NCI-H526 (cell line): Measurements from ENCODE around the gene PLXDC1.

Experiments used
- DNase-seq, 2 experiments: peaks; one replicate each; lab custom pipeline; 2025; lab: John Stamatoyannopoulos, UW

PLXDC1 gene

GRCh38 chr17:39096508-39097149 is 54.8 kb downstream of the PLXDC1 start:
- no peak for DNase-seq

GRCh38 chr17:39095309-39095686 is 56.1 kb downstream of the PLXDC1 start:
- DNase-seq, result no peak

DNA sequence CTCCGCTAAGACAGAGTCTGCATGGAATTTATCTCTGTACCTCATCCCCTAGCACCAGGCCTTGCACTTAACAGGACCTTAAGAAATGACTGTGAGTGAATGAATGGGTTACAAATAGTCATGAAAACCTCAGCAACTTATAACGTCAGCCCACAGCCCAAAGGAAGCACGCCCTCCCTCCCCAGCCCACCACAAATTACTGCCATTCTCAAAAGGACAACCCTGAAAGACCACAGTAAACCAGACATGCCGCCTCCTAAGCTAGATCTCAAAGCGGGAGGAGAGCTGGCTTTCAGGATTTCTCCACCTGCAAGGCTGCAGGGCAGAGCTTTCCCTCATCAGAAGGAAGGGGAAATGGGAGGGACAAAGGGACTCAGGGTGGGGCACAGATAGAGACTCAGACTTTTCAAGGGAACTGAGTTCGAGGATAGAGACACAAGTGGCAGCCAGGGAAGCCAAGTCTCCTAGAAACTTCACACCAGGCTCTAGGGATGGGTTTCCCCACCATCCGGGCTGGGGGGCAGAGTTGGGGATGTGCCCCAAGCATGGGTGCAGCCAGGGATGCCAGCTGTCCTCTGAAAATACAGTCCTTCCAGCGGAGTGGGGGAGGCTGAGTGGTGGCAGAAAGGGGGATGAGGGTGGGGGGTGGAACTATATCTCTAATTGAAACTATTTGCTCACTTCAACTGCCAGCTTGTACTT is 56.7 kb downstream of the PLXDC1 start:
- no peak for DNase-seq

DNA sequence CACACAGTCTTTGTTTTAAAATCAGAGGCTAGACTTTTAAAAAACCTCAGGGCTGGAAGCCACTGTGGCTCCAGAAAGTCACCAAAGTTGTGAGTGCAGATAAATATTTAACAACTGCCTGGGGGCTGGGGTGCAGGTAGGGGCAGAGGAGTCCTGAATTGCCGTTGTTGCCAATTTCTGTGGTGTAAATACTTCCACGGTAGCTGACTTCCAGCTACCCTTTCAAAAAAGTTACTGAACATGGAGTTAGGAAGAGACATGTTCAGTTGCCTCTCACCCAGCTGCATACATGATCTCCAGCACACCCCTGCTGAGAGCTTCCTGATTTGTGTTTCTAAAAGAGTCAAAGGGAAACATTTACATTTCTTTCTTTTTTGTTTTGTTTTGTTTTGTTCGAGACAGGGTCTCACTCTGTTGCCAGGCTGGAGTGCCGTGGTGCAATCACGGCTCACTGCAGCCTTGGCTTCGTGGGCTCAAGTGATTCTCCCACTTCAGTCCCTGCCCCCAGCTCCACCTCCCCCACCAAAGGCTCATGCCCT is 58.7 kb downstream of the PLXDC1 start:
- DNase-seq, result no peak

- DNase-seq, result no peak
Measured at GRCh38 chr17:39090908-39091665, 60.4 kb downstream of the PLXDC1 start.

DNA sequence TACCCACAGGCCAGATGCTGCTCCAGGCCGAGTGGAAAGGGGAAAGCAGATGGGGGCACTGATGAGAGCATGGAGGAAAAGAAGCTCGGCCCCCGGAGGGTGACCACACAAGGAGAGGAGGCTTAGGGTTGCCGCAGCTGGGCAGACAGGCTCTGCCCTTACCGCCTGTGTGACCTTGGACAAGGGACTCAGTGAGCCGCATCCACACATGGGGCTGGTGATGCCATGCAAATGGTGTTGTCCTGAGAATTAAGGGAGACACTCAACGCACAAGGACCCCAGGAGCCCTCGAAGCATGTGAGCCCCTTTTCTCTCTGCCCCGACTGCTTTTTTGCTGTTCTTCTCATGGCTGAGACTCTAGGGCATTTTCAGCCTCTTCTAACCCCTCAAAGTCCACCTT is 61.0 kb downstream of the PLXDC1 start:
- no peak for DNase-seq

DNA sequence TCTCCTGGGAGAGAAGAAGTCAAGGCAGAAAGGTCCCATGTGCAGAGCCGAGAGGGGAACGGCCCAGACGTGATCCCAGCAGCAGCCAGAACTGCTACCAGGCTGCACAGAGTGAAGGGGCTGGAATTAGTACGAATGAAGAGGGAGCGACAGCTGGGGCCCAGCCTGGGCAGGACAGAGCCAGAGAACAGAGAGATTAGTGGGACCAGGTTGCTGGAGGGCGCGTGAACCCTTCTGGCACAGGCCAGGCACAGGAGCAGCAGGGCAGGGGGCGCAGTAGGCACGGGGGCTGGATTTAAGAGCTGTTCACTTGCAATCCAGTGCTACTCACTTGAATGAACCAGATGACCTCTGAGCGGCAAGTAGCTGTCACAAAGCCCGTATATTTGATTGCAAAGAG is 66.9 kb downstream of the PLXDC1 start:
- DNase-seq, result no peak

DNA sequence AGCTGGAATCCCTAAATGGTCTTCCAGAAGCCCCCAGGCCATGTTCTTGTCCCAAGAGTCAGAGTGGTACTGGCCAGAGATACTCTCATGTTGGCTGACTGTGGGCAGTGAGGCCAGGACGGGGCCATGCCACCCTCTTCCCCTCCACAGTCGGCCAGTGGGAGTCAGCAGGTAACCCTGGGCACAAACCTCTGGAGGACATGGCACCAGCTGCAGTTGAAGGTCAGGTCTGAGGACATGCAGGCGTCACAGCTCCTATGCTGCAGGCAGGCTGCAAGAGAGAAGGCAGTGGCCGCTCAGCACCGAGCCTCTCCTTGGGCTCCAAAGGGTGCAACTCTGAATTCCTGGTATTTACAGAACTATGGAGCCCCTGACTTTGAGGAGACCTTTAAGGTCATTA is 68.2 kb downstream of the PLXDC1 start:
- DNase-seq, result no peak

- DNase-seq, result no peak
Measured at GRCh38 chr17:39082482-39082881, 69.0 kb downstream of the PLXDC1 start.

DNA sequence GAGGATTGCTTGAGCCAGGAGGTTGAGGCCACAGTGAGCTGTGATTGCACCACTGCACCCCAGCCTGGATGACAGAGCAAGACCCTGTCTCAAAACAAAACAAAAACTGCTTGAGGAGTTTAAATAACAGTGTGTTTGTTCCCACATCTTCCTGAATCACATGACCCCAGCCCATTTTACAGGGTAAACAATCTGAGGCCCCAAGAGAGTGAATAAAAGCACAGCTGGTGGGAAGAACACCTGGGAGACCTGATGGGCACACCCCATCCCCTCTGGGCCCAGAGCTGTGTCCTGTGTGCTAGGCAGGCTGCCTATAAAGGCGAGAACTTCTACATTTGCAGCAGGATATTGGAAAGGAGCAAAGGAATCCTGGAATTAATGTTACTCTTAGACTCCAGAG is 69.6 kb downstream of the PLXDC1 start:
- no peak for DNase-seq

GRCh38 chr17:39080421-39081078 is 70.9 kb downstream of the PLXDC1 start:
- DNase-seq, result no peak

DNA sequence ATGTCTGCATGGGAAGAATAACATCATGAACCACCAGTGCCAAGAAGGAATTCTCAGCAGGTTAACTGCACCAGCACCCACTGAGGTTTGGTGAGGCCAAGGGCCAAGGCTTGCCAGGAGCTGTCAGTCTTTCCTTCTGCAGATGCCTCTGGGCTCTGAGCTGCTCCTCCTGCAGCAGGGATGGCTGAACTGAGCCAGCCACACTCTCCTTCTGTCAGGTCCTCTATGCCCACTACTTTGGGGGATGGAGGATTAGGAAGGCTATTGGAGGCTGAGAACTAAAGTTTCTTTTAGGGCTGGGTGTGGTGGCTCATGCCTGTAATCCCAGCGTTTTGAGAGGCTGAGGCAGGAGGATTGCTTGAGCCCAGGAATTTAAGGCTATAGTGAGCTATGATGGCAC is 71.6 kb downstream of the PLXDC1 start:
- no peak for DNase-seq

- no peak for DNase-seq
Measured at GRCh38 chr17:39077866-39078265, 73.6 kb downstream of the PLXDC1 start.

DNA sequence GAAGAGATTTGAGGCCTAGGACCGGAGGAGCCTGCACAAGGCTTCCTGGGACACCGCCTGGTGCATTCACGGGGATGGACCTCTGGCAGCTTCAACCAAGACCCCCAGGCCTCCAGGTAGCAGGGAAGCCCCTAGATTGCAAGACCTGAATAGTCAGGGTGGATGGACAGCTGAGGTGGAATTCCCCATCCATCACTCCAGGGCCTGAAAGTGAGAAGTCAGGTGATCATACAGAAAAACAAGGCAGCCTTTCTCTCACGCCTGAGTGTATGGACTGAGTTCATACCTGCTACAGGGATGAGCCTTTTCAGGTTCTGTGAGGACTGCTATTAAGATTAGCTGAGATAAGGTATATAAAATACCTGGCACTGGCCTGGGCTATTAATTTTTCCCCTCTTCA is 74.2 kb downstream of the PLXDC1 start:
- no peak for DNase-seq

DNA sequence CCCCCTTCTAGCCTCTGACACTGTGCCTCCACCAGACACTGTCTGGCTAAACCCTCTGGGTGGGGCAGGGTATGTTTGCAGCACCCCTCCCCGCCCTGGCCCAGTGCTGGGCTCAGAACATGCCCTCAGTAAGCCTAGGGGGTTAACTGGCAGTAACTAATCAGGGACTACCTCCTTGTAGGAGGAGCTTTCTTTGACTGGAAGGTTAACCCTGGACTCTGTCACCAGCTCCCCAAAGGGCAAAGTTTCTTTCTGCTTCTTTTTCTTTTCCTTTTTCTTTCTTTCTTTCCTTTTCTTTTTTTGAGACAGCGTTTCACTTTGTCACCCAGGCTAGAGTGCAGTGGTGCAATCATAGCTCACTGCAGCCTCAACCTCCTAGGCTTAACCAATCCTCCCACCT is 76.8 kb downstream of the PLXDC1 start:
- DNase-seq, result no peak

DNA sequence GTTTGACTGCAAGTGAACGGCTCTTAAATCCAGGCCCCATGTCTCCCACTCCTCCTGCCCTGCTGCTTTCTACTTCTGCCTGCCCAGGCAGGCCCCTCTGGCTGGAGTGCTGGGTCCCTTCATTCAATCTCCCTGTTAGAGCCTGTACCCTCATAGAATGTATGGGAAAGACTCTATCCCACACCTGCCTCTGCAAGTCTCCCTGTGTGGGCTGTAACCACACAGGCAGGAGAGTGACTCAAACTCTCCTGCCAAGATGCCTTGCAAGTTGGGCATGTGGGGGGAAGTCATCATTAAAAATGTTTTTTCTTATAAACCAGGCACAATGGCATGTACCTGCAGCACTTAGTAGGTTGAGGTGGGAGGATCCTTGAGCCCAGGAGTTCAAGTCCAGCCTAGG is 77.5 kb downstream of the PLXDC1 start:
- DNase-seq, result no peak

DNA sequence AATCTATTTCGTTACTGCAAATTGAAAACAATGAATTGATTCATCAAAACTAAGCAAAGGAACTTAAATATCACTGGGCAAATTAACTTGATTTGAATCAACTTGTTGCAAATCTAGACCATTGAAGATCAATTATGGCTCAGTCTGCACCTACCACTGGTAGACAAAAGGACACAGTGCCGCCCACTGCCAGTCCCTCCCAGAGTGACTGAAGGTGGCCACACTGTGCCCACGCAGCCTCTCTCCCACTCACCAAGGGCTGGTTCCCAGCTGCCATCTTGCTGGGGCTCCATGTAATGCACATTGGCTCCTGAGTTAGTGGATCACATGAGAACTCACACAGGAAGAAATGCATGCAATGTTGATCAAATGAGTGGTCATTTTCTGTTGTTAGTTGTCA is 78.1 kb downstream of the PLXDC1 start:
- DNase-seq, result no peak

DNA sequence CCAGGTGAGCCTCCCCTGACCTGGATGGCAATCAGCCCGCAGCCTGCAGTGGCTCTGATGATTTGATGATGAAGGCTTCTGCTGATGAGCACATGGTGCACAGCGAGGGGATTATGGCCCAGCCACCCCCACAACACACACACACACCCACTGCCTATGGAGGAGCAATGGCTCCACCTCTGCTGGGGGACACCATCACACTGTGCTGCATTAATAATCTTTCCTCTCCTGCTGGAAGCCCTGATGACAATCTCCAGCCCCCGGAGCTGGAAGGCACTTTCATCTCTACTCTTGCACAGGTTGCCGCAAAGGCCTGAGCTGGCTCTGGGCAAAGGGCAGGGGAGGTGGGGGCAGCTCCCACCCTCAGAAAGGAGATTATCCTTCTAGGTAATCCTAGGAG is 79.9 kb downstream of the PLXDC1 start:
- DNase-seq, result no peak

GRCh38 chr17:39069114-39069756 is 82.2 kb downstream of the PLXDC1 start:
- peak in 1 of 2 experiments; percentile 43 for DNase-seq

DNA sequence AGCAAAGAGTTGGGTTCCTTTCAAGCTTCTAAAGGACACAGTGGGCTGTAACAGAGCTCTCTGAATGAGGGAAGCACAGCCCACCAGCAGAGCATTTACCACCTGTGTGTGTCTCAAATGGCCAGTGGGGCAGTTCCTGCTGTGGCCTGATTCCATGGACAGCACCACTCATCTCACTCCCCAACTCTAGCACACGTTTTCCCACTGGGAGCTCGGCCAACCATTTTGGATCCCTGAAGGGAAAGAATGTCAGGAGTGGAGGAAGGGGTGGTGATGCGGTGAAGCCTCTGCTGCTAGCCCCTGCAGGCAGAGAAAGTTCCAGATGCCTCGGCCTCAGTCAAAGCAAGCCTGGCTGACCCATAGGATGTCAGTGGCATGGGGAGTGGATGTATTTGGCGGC is 86.6 kb downstream of the PLXDC1 start:
- no peak for DNase-seq

- no peak for DNase-seq
Measured at GRCh38 chr17:39064374-39064773, 87.1 kb downstream of the PLXDC1 start.

DNA sequence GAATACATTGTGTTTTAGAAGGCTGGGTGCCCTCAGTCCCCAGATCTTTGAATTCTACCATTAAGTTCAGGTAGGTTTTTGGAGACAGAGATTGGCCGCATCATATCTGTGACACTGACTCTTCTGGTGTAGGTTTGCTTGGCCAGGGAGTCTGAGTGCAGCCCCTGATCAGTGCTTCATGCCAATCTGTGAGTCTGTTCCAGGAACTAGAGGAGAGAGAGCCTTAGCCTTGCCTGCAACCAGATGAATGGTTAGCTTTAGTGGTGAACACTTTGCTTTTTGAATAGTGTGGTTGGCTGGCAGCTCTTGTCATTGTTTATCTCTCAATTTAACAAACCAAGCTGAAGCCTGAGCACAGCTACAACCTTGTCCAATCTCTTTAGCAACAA is 87.8 kb downstream of the PLXDC1 start:
- no peak for DNase-seq
